HCT116 (cell line): ENCODE results near the gene GHR. TPM values are rescaled to one million over a fixed set of nuclear protein-coding genes. Genes with fewer than 3 reads are reported as not detected.

Experiments
- ATAC-seq: fragments of 200-7000 bp; cut with Tn5 transposase; 2 replicates; pipeline ENCODE4 v1.9.1; 2020; ENCODE audit warnings: mild to moderate bottlenecking, moderate library complexity
- BruUV-seq: library from RNA; stranded (reverse); fragments of 400-500 nt; replicated peaks from 2 replicates; lab custom pipeline; 2021; lab: Mats Ljungman, UMichigan
- CTCF ChIA-PET: fragments of 300-600 bp; sonication (Branson Sonifier 250); formaldehyde crosslinking; loops from one replicate; lab custom pipeline; 2021; ENCODE audit warnings: antibody characterized with exemption; lab: Charles Lee
- POLR2A ChIA-PET: fragments of 300-600, 350-600 bp; sonication (Branson Sonifier 250); formaldehyde crosslinking; loops from one replicate; lab custom pipeline; 2021; ENCODE audit warnings: antibody characterized with exemption; lab: Charles Lee
- RAD21 ChIA-PET, 2 experiments: fragments of 300-600 bp; sonication (Branson Sonifier 250); formaldehyde crosslinking; loops; one replicate each; lab custom pipeline; 2023; ENCODE audit warnings: low total read pairs in 2 of 2; ENCODE audit not compliant: uncharacterized antibody in 2 of 2, unreplicated experiment in 2 of 2, low non-redundant PET in 1 of 2; lab: Charles Lee
- DNase-seq: peaks from one replicate; pipeline ENCODE4 v3.0.0-alpha.2; 2010; ENCODE audit warnings: low read depth, low spot score
- H2AFZ ChIP-seq: fragments of 200-600 bp; shearing (Covaris generic), sonication (generic); 2 replicates; pipeline ENCODE4 v1.6.1; 2017; ENCODE audit warnings: low read depth, mixed run types, mixed read lengths, antibody characterized with exemption, low read length; ENCODE audit not compliant: poor library complexity, severe bottlenecking
- H3K27ac ChIP-seq: 2 replicates; pipeline ENCODE4 v1.5.1; 2012; ENCODE audit warnings: low read depth, low read length
- H3K27me3 ChIP-seq: fragments of 200-600 bp; sonication (generic); 2 replicates; pipeline ENCODE4 v1.6.1; 2016; ENCODE audit warnings: mixed run types, low read length, mixed read lengths; ENCODE audit not compliant: insufficient read depth
- H3K36me3 ChIP-seq, 2 experiments: fragments of 200-500 bp in 1 of 2; fragments of 200-600 bp in 1 of 2; sonication (Bioruptor generic) in 1 of 2; sonication (generic) in 1 of 2; 2 replicates each; pipeline versions ENCODE4 v1.5.1 to v1.6.1; 2014 to 2016; ENCODE audit warnings: low read length in 2 of 2, inconsistent platforms in 1 of 2, mixed read lengths in 1 of 2, mixed run types in 1 of 2; ENCODE audit not compliant: insufficient read depth in 2 of 2, control insufficient read depth in 1 of 2
- H3K4me1 ChIP-seq, 2 experiments: fragments of 200-600 bp in 1 of 2; sonication (generic) in 1 of 2; 2 replicates each; pipeline versions ENCODE4 v1.5.1 to v1.6.1; 2012 to 2017; ENCODE audit warnings: low read length in 2 of 2, inconsistent platforms in 1 of 2, mild to moderate bottlenecking in 1 of 2, mixed read lengths in 1 of 2, mixed run types in 1 of 2, moderate library complexity in 1 of 2; ENCODE audit not compliant: insufficient read depth in 2 of 2, control insufficient read depth in 1 of 2
- H3K4me2 ChIP-seq: fragments of 200-600 bp; sonication (generic); 2 replicates; pipeline ENCODE4 v1.6.1; 2017; ENCODE audit warnings: mixed run types, low read length, mixed read lengths
- H3K4me3 ChIP-seq, 2 experiments: fragments of 200-600 bp in 1 of 2; sonication (generic) in 1 of 2; replicated peaks in 1 of 2; 2 replicates each; pipeline ENCODE4 v1.5.1; 2011 to 2016; ENCODE audit warnings: low read length in 2 of 2, control low read depth in 1 of 2, low read depth in 1 of 2, mild to moderate bottlenecking in 1 of 2, mixed read lengths in 1 of 2, mixed run types in 1 of 2
- H3K79me2 ChIP-seq: fragments of 200-600 bp; sonication (generic); 2 replicates; pipeline ENCODE4 v1.6.1; 2017; ENCODE audit warnings: mild to moderate bottlenecking, mixed run types, low read length, moderate library complexity, mixed read lengths; ENCODE audit not compliant: insufficient read depth
- H3K9ac ChIP-seq: fragments of 200-600 bp; sonication (generic); 2 replicates; pipeline ENCODE4 v1.6.1; 2016; ENCODE audit warnings: low read length, mixed read lengths
- H3K9me2 ChIP-seq: fragments of 200-600 bp; sonication (generic), shearing (Covaris generic); 2 replicates; pipeline ENCODE4 v1.6.1; 2017; ENCODE audit warnings: mixed run types, mild to moderate bottlenecking, moderate library complexity; ENCODE audit not compliant: insufficient read depth
- H3K9me3 ChIP-seq, 2 experiments: fragments of 200-500 bp in 1 of 2; fragments of 200-600 bp in 1 of 2; sonication (Bioruptor generic) in 1 of 2; sonication (generic) in 1 of 2; 2 replicates each; pipeline ENCODE4 v1.6.1; 2014 to 2017; ENCODE audit warnings: low read length in 2 of 2, mixed read lengths in 2 of 2, inconsistent platforms in 1 of 2, low read depth in 1 of 2, mild to moderate bottlenecking in 1 of 2, mixed run types in 1 of 2, moderate library complexity in 1 of 2; ENCODE audit not compliant: control insufficient read depth in 1 of 2, insufficient read depth in 1 of 2
- H4K20me1 ChIP-seq: fragments of 200-600 bp; sonication (generic), shearing (Covaris generic); 2 replicates; pipeline ENCODE4 v1.6.1; 2017; ENCODE audit warnings: mixed run types, mild to moderate bottlenecking, moderate library complexity; ENCODE audit not compliant: insufficient read depth
- ATF3 ChIP-seq: IDR thresholded peaks from 2 replicates; pipeline ENCODE4 v1.6.1; 2012
- CTCF ChIP-seq, 3 experiments: fragments of 200-600 bp in 1 of 3; sonication (generic) in 1 of 3; IDR thresholded peaks in 2 of 3; conservative IDR thresholded peaks in 1 of 3; 2 replicates each; pipeline ENCODE4 v1.5.1; 2012 to 2017; ENCODE audit warnings: low read depth in 2 of 3, low read length in 2 of 3, antibody characterized with exemption in 1 of 3, borderline replicate concordance in 1 of 3, control low read depth in 1 of 3, mild to moderate bottlenecking in 1 of 3, mixed read lengths in 1 of 3, mixed run types in 1 of 3, moderate library complexity in 1 of 3; ENCODE audit not compliant: insufficient read depth in 1 of 3
- EGR1 ChIP-seq: IDR thresholded peaks from 2 replicates; pipeline ENCODE4 v1.6.1; 2012; ENCODE audit warnings: low read depth
- JUND ChIP-seq: IDR thresholded peaks from 2 replicates; pipeline ENCODE4 v1.6.1; 2012
- MAX ChIP-seq: IDR thresholded peaks from 2 replicates; pipeline ENCODE4 v1.6.1; 2012
- SP1 ChIP-seq: IDR thresholded peaks from 2 replicates; pipeline ENCODE4 v1.6.1; 2012; ENCODE audit warnings: low read depth
- YY1 ChIP-seq: IDR thresholded peaks from 2 replicates; pipeline ENCODE4 v1.6.1; 2011; ENCODE audit warnings: low read length, low read depth, moderate library complexity, mild to moderate bottlenecking; ENCODE audit not compliant: insufficient replicate concordance; ENCODE audit errors: extremely low read depth
- ZFX ChIP-seq: fragments of 450-650 bp; IDR thresholded peaks from 2 replicates; pipeline ENCODE4 v1.6.1; 2017
- intact Hi-C: fragments of 100-400 bp; cut with micrococcal nuclease; formaldehyde crosslinking; loops from 2 replicates; pipeline ENCODE4 v1.10.0; 2022
- total RNA-seq: library from RNA; stranded (reverse); gene quantifications from one replicate; pipeline ENCODE4 v1.2.1, GENCODE V29; 2021; ENCODE audit not compliant: unreplicated experiment

GHR gene
- total RNA-seq, 1 experiment from 2014 or later = not detected

GRCh38 chr5:42514754-42515153 is 91.5 kb downstream of the GHR start:
- TF ChIP-seq JUND (no peak), ATF3 (no peak), MAX (no peak), EGR1 (no peak), YY1 (no peak), SP1 (no peak), ZFX (no peak), CTCF (IDR thresholded peaks at IDR 0.05 in 2 of 3, conservative IDR thresholded peaks at IDR 0.05 in 1 of 3; ENCODE audit: borderline replicate concordance in 1 of 3, insufficient read depth in 1 of 3, low read depth in 2 of 3, low read length in 2 of 3) (peak in 2 of 3 experiments; percentile 10 to 21; a peak in 2 of 6 replicates)
- Histone ChIP-seq H3K27me3 (no peaks in the 10 kb centered on the region), H2AFZ (no peak overlapping the region), H3K4me1 (no peaks in the 10 kb centered on the region), H3K9ac (no peak overlapping the region), H3K79me2 (no peaks in the 10 kb centered on the region), H3K4me3 (no peak overlapping the region), H3K4me2 (no peak overlapping the region), H3K36me3 (no peaks in the 10 kb centered on the region), H3K9me3 (no peaks in the 10 kb centered on the region), H3K27ac (no peak overlapping the region), H4K20me1 (no peaks in the 10 kb centered on the region), H3K9me2 (no peaks in the 10 kb centered on the region)
- BruUV-seq = no TSS peak
- ATAC-seq (peak; percentile 55; the same call in 1 of the 2 replicates), DNase-seq (no peak)
- intact Hi-C loops = no loop called here
- CTCF ChIA-PET = interaction anchor here (0.8 to 1.9 kb wide), 5 partner anchors 69 to 375 kb away, joined by 3 to 12 read pairs (median 8); no protein-coding TSS in a partner anchor
- RAD21 ChIA-PET = no interaction called here
- POLR2A ChIA-PET = no interaction called here
